ENCODE measurements around the gene OPHN1. TPM values are rescaled to one million over a fixed set of nuclear protein-coding genes. Genes with fewer than 3 reads are reported as not detected.
"Not testable (repeated sequence)": the region's sequence is repeated elsewhere in the genome, so short reads cannot be mapped to it uniquely, and the experiment has no call there.

Gene OPHN1
- polyA plus RNA-seq, 3 donors = 0.20 to 0.82 (median 0.73) TPM

GRCh38 chrX:68387776-68388175, 45.5 kb downstream of the OPHN1 start:
- no peaks in the 10 kb centered on the region for H3K27me3 ChIP-seq (ENCODE audit: control insufficient read depth in 2 of 2, insufficient read depth in 2 of 2, low read length in 2 of 2)
- no peak overlapping the region for H2AFZ ChIP-seq (ENCODE audit: insufficient read depth, low read depth, low read length, poor library complexity, severe bottlenecking)
- H3K4me3 Mint-ChIP-seq = no peak overlapping the region
- no peak overlapping the region for H3K27ac ChIP-seq (ENCODE audit: low read depth in 1 of 2, low read length in 2 of 2)
- H4K20me1 ChIP-seq (ENCODE audit: insufficient read depth, low read length) = no peaks in the 10 kb centered on the region
- 100% methylated on average over 2 of the region's 3 CpGs for WGBS (ENCODE audit: insufficient coverage)
- no peak for DNase-seq
- no peaks in the 10 kb centered on the region for H3K4me1 ChIP-seq (ENCODE audit: control insufficient read depth in 1 of 2, insufficient read depth in 2 of 2, low read length in 2 of 2)
- no peaks in the 10 kb centered on the region for H3K36me3 ChIP-seq (replicated peaks in 1 of 2; ENCODE audit: control insufficient read depth in 1 of 2, insufficient read depth in 2 of 2, low read length in 2 of 2)
- no peaks in the 10 kb centered on the region for H3K36me3 Mint-ChIP-seq
- intact Hi-C loops (cut with micrococcal nuclease) = no loop called here
- no peak overlapping the region for H3K4me2 ChIP-seq (replicated peaks; ENCODE audit: extremely low read depth, low read length, poor library complexity, severe bottlenecking)
- no peaks in the 10 kb centered on the region for H3K79me2 ChIP-seq (ENCODE audit: insufficient read depth, low read length)
- H3K27ac Mint-ChIP-seq = no peak overlapping the region
- H3K4me1 Mint-ChIP-seq = no peaks in the 10 kb centered on the region
- H3K9me3 ChIP-seq (replicated peaks in 1 of 2; ENCODE audit: control insufficient read depth in 1 of 2, insufficient read depth in 1 of 2, low read length in 2 of 2) = no peaks in the 10 kb centered on the region
- no peak overlapping the region for H3K9ac ChIP-seq (ENCODE audit: insufficient read depth, low read length, poor library complexity, severe bottlenecking)
- no peak overlapping the region for H3K4me3 ChIP-seq (replicated peaks in 1 of 3; ENCODE audit: low read depth in 2 of 3, low read length in 3 of 3)
- TF ChIP-seq CTCF (IDR thresholded peaks at IDR 0.05) = no peak
- peaks cover 0 to 1% (median 0%) of the 10 kb centered on the region in 3 donors for H3K27me3 Mint-ChIP-seq (ENCODE audit: low read depth in 3 of 3)
- peaks cover 0 to 4% (median 0%) of the 10 kb centered on the region in 7 donors for H3K9me3 Mint-ChIP-seq

GRCh38 chrX:68383540-68383939, 49.8 kb downstream of the OPHN1 start:
- H3K27ac ChIP-seq (ENCODE audit: low read depth in 1 of 2, low read length in 2 of 2) = no peak overlapping the region
- no CpG with 5 or more reads among the region's 5 CpGs for WGBS (ENCODE audit: insufficient coverage)
- no peak overlapping the region for H2AFZ ChIP-seq (ENCODE audit: insufficient read depth, low read depth, low read length, poor library complexity, severe bottlenecking)
- no peak for DNase-seq
- H3K4me2 ChIP-seq (replicated peaks; ENCODE audit: extremely low read depth, low read length, poor library complexity, severe bottlenecking) = no peak overlapping the region
- no peaks in the 10 kb centered on the region for H4K20me1 ChIP-seq (ENCODE audit: insufficient read depth, low read length)
- no peaks in the 10 kb centered on the region for H3K4me1 ChIP-seq (ENCODE audit: control insufficient read depth in 1 of 2, insufficient read depth in 2 of 2, low read length in 2 of 2)
- H3K9me3 Mint-ChIP-seq = peaks cover 0 to 4% (median 3%) of the 10 kb centered on the region in 7 donors
- H3K27me3 Mint-ChIP-seq (ENCODE audit: low read depth in 3 of 3) = peaks cover 0 to 7% (median 0%) of the 10 kb centered on the region in 3 donors
- no peak overlapping the region for H3K4me3 Mint-ChIP-seq
- no peak for TF ChIP-seq CTCF (IDR thresholded peaks at IDR 0.05)
- intact Hi-C loops (cut with micrococcal nuclease) = no loop called here
- no peak overlapping the region for H3K4me3 ChIP-seq (replicated peaks in 1 of 3; ENCODE audit: low read depth in 2 of 3, low read length in 3 of 3)
- H3K36me3 ChIP-seq (replicated peaks in 1 of 2; ENCODE audit: control insufficient read depth in 1 of 2, insufficient read depth in 2 of 2, low read length in 2 of 2) = no peaks in the 10 kb centered on the region
- H3K27me3 ChIP-seq (ENCODE audit: control insufficient read depth in 2 of 2, insufficient read depth in 2 of 2, low read length in 2 of 2) = no peaks in the 10 kb centered on the region
- H3K36me3 Mint-ChIP-seq = no peaks in the 10 kb centered on the region
- H3K27ac Mint-ChIP-seq = no peak overlapping the region
- no peaks in the 10 kb centered on the region for H3K4me1 Mint-ChIP-seq
- no peaks in the 10 kb centered on the region for H3K9me3 ChIP-seq (replicated peaks in 1 of 2; ENCODE audit: control insufficient read depth in 1 of 2, insufficient read depth in 1 of 2, low read length in 2 of 2)
- H3K79me2 ChIP-seq (ENCODE audit: insufficient read depth, low read length) = no peaks in the 10 kb centered on the region
- no peak overlapping the region for H3K9ac ChIP-seq (ENCODE audit: insufficient read depth, low read length, poor library complexity, severe bottlenecking)

GRCh38 chrX:68377579-68377978, 55.7 kb downstream of the OPHN1 start:
- H3K79me2 ChIP-seq (ENCODE audit: insufficient read depth, low read length); H3K36me3 ChIP-seq (replicated peaks in 1 of 2; ENCODE audit: control insufficient read depth in 1 of 2, insufficient read depth in 2 of 2, low read length in 2 of 2); H3K36me3 Mint-ChIP-seq; H3K9ac ChIP-seq (ENCODE audit: insufficient read depth, low read length, poor library complexity, severe bottlenecking); H3K27me3 ChIP-seq (ENCODE audit: control insufficient read depth in 2 of 2, insufficient read depth in 2 of 2, low read length in 2 of 2); H4K20me1 ChIP-seq (ENCODE audit: insufficient read depth, low read length); intact Hi-C loops (cut with micrococcal nuclease); H3K9me3 ChIP-seq (replicated peaks in 1 of 2; ENCODE audit: control insufficient read depth in 1 of 2, insufficient read depth in 1 of 2, low read length in 2 of 2); H3K9me3 Mint-ChIP-seq; DNase-seq; H3K27ac ChIP-seq (ENCODE audit: low read depth in 1 of 2, low read length in 2 of 2); H3K4me3 Mint-ChIP-seq; H3K27ac Mint-ChIP-seq; H2AFZ ChIP-seq (ENCODE audit: insufficient read depth, low read depth, low read length, poor library complexity, severe bottlenecking); H3K4me3 ChIP-seq (replicated peaks in 1 of 3; ENCODE audit: low read depth in 2 of 3, low read length in 3 of 3); H3K4me1 Mint-ChIP-seq; H3K4me2 ChIP-seq (replicated peaks; ENCODE audit: extremely low read depth, low read length, poor library complexity, severe bottlenecking); H3K4me1 ChIP-seq (ENCODE audit: control insufficient read depth in 1 of 2, insufficient read depth in 2 of 2, low read length in 2 of 2): not testable (repeated sequence)
- WGBS (ENCODE audit: insufficient coverage) = no CpG with 5 or more reads among the region's 5 CpGs
- peaks cover 0 to 11% (median 0%) of the 10 kb centered on the region in 3 donors for H3K27me3 Mint-ChIP-seq (ENCODE audit: low read depth in 3 of 3)

Measured in CD14-positive monocyte (primary cell).